DND-41 (cell line): Measurements from ENCODE around the gene BMPER.

Source experiments
- ATAC-seq: fragments of 200-7000 bp; cut with Tn5 transposase; 3 replicates; pipeline ENCODE4 v1.9.1; 2021; ENCODE audit warnings: low read depth; ENCODE audit not compliant: insufficient read depth
- DNase-seq: peaks from one replicate; pipeline ENCODE4 v3.0.0-alpha.2; 2020
- H2AFZ ChIP-seq: 2 replicates; pipeline ENCODE4 v1.6.0; 2012; ENCODE audit warnings: low read depth, low read length
- H3K27ac ChIP-seq: 2 replicates; pipeline ENCODE4 v1.5.1; 2012; ENCODE audit warnings: low read length, inconsistent platforms
- H3K27me3 ChIP-seq: fragments of 200-600 bp; sonication (generic); 2 replicates; pipeline ENCODE4 v1.6.0; 2012; ENCODE audit warnings: low read length, mild to moderate bottlenecking, inconsistent platforms; ENCODE audit not compliant: insufficient read depth, poor library complexity
- H3K36me3 ChIP-seq: 2 replicates; pipeline ENCODE4 v1.5.1; 2012; ENCODE audit warnings: low read length, inconsistent platforms; ENCODE audit not compliant: insufficient read depth
- H3K4me1 ChIP-seq: 2 replicates; pipeline ENCODE4 v1.5.1; 2012; ENCODE audit warnings: mild to moderate bottlenecking, low read length; ENCODE audit not compliant: insufficient read depth
- H3K4me2 ChIP-seq: 2 replicates; pipeline ENCODE4 v1.6.0; 2012; ENCODE audit warnings: mild to moderate bottlenecking, moderate library complexity, low read length, inconsistent platforms; ENCODE audit not compliant: insufficient read depth
- H3K4me3 ChIP-seq, 2 experiments: fragments of 200-600 bp in 1 of 2; shearing (Covaris generic) in 1 of 2; 2 replicates each; pipeline ENCODE4 v1.5.1; 2012 to 2016; ENCODE audit warnings: inconsistent platforms in 2 of 2, low read length in 2 of 2, mild to moderate bottlenecking in 2 of 2, low read depth in 1 of 2, moderate library complexity in 1 of 2
- H3K79me2 ChIP-seq: 2 replicates; pipeline ENCODE4 v1.6.0; 2012; ENCODE audit warnings: low read length, inconsistent platforms; ENCODE audit not compliant: insufficient read depth
- H3K9ac ChIP-seq: 2 replicates; pipeline ENCODE4 v1.6.0; 2012; ENCODE audit warnings: low read depth, mild to moderate bottlenecking, inconsistent platforms, low read length, moderate library complexity
- H3K9me3 ChIP-seq: 2 replicates; pipeline ENCODE4 v1.5.1; 2012; ENCODE audit warnings: low read length, moderate library complexity, mild to moderate bottlenecking, inconsistent platforms; ENCODE audit not compliant: insufficient read depth, severe bottlenecking
- H4K20me1 ChIP-seq: 2 replicates; pipeline ENCODE4 v1.6.0; 2012; ENCODE audit warnings: low read length; ENCODE audit not compliant: insufficient read depth
- EZH2 ChIP-seq: IDR thresholded peaks from 3 replicates; pipeline ENCODE4 v1.6.1; 2012; ENCODE audit warnings: borderline replicate concordance, low read depth, mild to moderate bottlenecking, moderate library complexity, low read length, inconsistent platforms; ENCODE audit not compliant: severe bottlenecking
- TF ChIP-seq, protein P1 (sequence below): IDR thresholded peaks from 2 replicates; pipeline ENCODE4 v1.5.1; 2012; ENCODE audit warnings: borderline replicate concordance, low read length, moderate library complexity, mild to moderate bottlenecking; ENCODE audit not compliant: poor library complexity, severe bottlenecking; ENCODE audit errors: extremely low read depth

Gene BMPER

DNA sequence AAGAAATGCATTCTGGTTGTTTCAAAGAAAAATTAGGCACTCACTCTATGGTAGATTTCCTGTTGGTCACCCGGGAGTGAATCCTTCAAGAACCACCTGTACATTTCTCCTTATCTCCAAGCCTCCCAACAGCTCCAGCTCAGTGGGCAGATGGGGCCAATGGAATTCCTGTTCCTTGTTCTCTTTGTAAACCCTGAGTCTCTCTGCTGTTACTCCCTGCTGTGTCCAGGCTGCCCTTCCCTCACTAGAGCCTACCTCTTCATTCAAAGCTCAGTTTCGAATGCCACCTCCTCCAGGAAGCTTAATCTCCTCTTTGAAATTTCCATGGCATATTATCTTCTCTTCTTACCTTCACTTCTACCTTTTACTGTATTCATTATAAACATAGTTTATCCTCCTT is 3.5 kb upstream of the BMPER start:
- H3K9me3 ChIP-seq = no peaks in the 10 kb centered on the region
- ATAC-seq (no peak), DNase-seq (no peak)
- H3K9ac ChIP-seq = no peak overlapping the region
- no peak overlapping the region for H3K4me2 ChIP-seq
- H3K4me3 ChIP-seq = no peak overlapping the region
- H4K20me1 ChIP-seq = no peaks in the 10 kb centered on the region
- no peaks in the 10 kb centered on the region for H3K4me1 ChIP-seq
- no peak overlapping the region for H2AFZ ChIP-seq
- no peak for TF ChIP-seq EZH2
- TF ChIP-seq, protein P1, sequence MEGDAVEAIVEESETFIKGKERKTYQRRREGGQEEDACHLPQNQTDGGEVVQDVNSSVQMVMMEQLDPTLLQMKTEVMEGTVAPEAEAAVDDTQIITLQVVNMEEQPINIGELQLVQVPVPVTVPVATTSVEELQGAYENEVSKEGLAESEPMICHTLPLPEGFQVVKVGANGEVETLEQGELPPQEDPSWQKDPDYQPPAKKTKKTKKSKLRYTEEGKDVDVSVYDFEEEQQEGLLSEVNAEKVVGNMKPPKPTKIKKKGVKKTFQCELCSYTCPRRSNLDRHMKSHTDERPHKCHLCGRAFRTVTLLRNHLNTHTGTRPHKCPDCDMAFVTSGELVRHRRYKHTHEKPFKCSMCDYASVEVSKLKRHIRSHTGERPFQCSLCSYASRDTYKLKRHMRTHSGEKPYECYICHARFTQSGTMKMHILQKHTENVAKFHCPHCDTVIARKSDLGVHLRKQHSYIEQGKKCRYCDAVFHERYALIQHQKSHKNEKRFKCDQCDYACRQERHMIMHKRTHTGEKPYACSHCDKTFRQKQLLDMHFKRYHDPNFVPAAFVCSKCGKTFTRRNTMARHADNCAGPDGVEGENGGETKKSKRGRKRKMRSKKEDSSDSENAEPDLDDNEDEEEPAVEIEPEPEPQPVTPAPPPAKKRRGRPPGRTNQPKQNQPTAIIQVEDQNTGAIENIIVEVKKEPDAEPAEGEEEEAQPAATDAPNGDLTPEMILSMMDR = no peak
- H3K36me3 ChIP-seq = no peaks in the 10 kb centered on the region
- H3K27ac ChIP-seq = no peak overlapping the region
- no peaks in the 10 kb centered on the region for H3K27me3 ChIP-seq
- H3K79me2 ChIP-seq = no peaks in the 10 kb centered on the region

DNA sequence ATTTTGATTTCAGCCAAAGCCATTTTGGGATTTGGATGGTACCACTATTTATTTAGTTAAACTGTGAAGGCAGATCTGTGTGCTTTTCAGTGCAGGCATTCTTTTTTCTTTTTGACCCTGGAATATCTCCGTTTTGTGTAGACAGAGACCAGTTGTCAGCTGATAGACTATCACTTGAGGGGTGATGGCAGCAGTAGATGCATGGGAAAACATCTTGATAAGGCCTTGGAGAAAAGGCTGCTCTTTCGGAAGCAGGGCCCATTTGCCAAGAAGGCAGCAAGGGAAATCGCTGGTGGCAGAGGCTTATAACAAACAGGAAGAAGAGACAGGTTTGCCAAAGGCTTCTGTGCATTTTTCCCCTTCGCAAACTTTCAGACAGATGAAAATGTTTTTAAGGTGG is 2.6 kb upstream of the BMPER start:
- Histone ChIP-seq H3K4me2 (no peak overlapping the region), H3K9ac (no peak overlapping the region), H3K79me2 (no peaks in the 10 kb centered on the region), H3K36me3 (no peaks in the 10 kb centered on the region), H3K4me1 (no peaks in the 10 kb centered on the region), H3K4me3 (no peak overlapping the region), H4K20me1 (no peaks in the 10 kb centered on the region), H3K27ac (no peak overlapping the region), H3K27me3 (no peaks in the 10 kb centered on the region), H3K9me3 (no peaks in the 10 kb centered on the region), H2AFZ (no peak overlapping the region)
- ATAC-seq (no peak), DNase-seq (no peak)
- no peak for TF ChIP-seq EZH2
- TF ChIP-seq, protein P1 = no peak

DNA sequence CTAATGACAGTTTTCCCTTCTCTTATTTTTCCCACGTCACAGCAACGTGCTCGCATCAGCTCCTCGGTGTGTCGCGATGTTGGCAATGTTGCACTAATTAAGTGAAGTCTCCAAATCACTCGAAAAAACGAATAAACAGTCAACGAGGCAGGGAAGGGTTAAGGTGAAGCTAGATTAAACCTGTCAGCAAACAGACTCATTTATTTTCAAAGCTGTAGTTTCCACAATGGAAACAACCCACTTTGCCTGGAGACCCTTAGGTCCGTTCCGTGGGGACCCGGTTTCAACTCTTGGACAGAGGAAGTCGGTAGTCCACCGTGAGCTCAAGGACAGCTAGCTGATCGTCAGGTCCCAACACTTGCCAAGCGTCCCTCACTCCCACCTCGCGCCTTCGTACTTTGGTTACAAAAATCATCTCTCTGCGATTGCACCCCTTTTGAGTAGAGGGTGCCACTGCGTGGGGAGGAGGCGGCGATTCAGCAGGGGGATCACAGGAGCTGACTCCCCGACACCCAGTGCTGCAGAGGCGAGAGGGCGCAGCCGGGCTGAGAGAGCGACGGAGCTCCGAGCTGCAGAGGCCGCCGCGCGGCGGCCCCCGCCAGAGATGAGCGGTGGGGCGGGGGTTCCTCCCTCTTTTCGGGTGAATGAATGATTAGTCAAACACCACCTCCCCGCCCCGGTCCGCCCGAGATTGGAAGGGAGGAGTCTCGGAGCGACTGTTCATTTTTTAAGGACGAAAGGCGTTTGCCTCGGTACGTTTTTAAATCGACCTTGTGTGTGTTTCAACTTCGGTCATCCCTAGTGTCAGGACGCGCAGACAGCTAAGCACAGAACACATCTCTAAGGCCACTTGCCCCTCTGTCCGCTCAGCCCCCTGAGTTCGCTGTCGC is 1.3 kb upstream of the BMPER start:
- Histone ChIP-seq H3K27ac (no peak overlapping the region), H4K20me1 (no peaks in the 10 kb centered on the region), H3K9me3 (no peaks in the 10 kb centered on the region), H3K4me2 (no peak overlapping the region), H3K79me2 (no peaks in the 10 kb centered on the region), H2AFZ (no peak overlapping the region), H3K36me3 (no peaks in the 10 kb centered on the region), H3K4me1 (no peaks in the 10 kb centered on the region), H3K4me3 (no peak overlapping the region), H3K27me3 (no peaks in the 10 kb centered on the region), H3K9ac (no peak overlapping the region)
- ATAC-seq (no peak), DNase-seq (no peak)
- TF ChIP-seq EZH2 = no peak

DNA sequence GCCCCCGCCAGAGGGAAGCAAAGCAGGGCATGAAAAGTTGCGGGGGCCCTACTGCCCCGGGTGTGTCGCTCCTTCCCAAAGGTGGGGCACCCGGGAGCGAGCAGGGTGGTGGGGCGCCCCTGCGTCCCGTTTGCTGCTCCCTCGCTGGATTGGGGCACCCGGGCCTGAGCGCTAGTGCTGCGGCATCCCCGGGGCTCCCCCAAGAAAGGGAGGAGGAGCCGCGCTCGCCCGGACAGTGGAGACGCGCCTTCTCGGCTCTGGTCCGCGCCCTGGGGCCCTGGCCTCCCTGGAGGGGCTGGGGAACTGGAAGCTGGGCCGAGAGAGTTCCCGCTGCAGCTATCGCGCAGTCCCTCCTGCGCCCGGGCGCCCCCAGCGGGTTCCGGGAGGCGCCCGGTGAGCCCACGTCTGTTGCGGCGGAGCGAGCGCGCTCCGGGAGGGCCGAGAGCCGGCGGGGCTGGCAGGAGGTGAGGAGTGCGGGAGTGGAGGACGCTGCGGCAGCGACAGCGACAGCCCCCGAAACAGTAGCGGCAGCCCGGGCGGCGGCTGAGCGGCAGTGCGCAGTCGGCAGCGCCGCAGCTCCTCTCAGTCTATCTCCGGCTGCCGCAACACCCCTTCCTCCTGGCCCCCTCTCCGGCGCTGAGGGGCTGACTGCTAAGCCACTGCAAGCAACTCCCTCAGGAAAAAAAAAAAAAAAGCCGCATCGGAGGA is 504 bp upstream of the BMPER start:
- Histone ChIP-seq H3K27me3 (no peaks in the 10 kb centered on the region), H3K36me3 (no peaks in the 10 kb centered on the region), H3K79me2 (no peaks in the 10 kb centered on the region), H4K20me1 (no peaks in the 10 kb centered on the region), H3K9ac (no peak overlapping the region), H3K4me1 (no peaks in the 10 kb centered on the region), H3K27ac (no peak overlapping the region), H3K4me2 (no peak overlapping the region), H2AFZ (no peak overlapping the region), H3K9me3 (no peaks in the 10 kb centered on the region), H3K4me3 (no peak overlapping the region)
- DNase-seq (no peak), ATAC-seq (no peak)
- TF ChIP-seq, protein P1 = no peak
- TF ChIP-seq EZH2 = no peak
